SH-SY5Y (cell line): ENCODE measurements around the gene FAM13A.

Experiments
- GATA2 ChIP-seq: IDR thresholded peaks from 2 replicates; pipeline ENCODE4 v1.6.1; 2011; ENCODE audit warnings: mild to moderate bottlenecking, low read depth, low read length
- GATA3 ChIP-seq: IDR thresholded peaks from 2 replicates; pipeline ENCODE4 v1.6.1; 2011; ENCODE audit warnings: low read depth, mild to moderate bottlenecking, low read length, moderate library complexity

GRCh38 chr4:89101256-89102161 lies 44.5 kb upstream of the FAM13A start:
- TF ChIP-seq GATA2, result no peak
- TF ChIP-seq GATA3, result no peak
